Lung (tissue), 12 donors: ENCODE data around the gene BAIAP2. TPM values are rescaled to one million over a fixed set of nuclear protein-coding genes. Genes with fewer than 3 reads are reported as not detected.

Source experiments
- ATAC-seq: fragments of 200-7000 bp; cut with Tn5 transposase; one replicate; pipeline ENCODE4 v1.9.1; 2020; ENCODE audit warnings: moderate number of reproducible peaks; ENCODE audit not compliant: insufficient read depth, low FRiP score
- DNase-seq, 3 donors: peaks; one replicate each; pipeline ENCODE4 v3.0.0-alpha.2; 2013 to 2017
- H3K27ac ChIP-seq, 2 donors: one replicate each; pipeline ENCODE4 v1.5.1; 2013; ENCODE audit warnings: mild to moderate bottlenecking in 2 of 2, moderate library complexity in 2 of 2, control low read depth in 1 of 2, inconsistent platforms in 1 of 2, low read depth in 1 of 2, low read length in 1 of 2
- H3K27me3 ChIP-seq, 3 donors: one replicate each; pipeline ENCODE4 v1.5.1; 2013; ENCODE audit warnings: low read length in 2 of 3; ENCODE audit not compliant: control insufficient read depth in 3 of 3, insufficient read depth in 3 of 3
- H3K36me3 ChIP-seq, 4 donors: one replicate each; pipeline ENCODE4 v1.5.1; 2013; ENCODE audit warnings: low read length in 4 of 4, mild to moderate bottlenecking in 1 of 4, moderate library complexity in 1 of 4; ENCODE audit not compliant: control insufficient read depth in 4 of 4, insufficient read depth in 4 of 4
- H3K4me1 ChIP-seq, 5 donors: one replicate each; pipeline ENCODE4 v1.5.1; 2013; ENCODE audit warnings: low read length in 5 of 5, mild to moderate bottlenecking in 2 of 5, moderate library complexity in 1 of 5; ENCODE audit not compliant: control insufficient read depth in 5 of 5, insufficient read depth in 5 of 5
- H3K4me3 ChIP-seq: one replicate; pipeline ENCODE4 v1.5.1; 2013; ENCODE audit warnings: mild to moderate bottlenecking, control low read depth, moderate library complexity
- H3K9ac ChIP-seq, 2 donors: one replicate each; pipeline ENCODE4 v1.5.1; 2013; ENCODE audit warnings: low read length in 2 of 2, control low read depth in 1 of 2; ENCODE audit not compliant: insufficient read depth in 1 of 2
- H3K9me3 ChIP-seq, 4 donors: one replicate each; pipeline ENCODE4 v1.5.1; 2013; ENCODE audit warnings: low read length in 3 of 4, mild to moderate bottlenecking in 1 of 4, moderate library complexity in 1 of 4; ENCODE audit not compliant: control insufficient read depth in 4 of 4, insufficient read depth in 3 of 4
- CTCF ChIP-seq: IDR thresholded peaks from 2 replicates; pipeline ENCODE4 v1.5.1; 2012; ENCODE audit warnings: mild to moderate bottlenecking; ENCODE audit errors: control extremely low read depth, extremely low read depth
- WGBS, 2 donors: extraction: QIAGEN DNeasy Blood & Tissue Kit; methylation state at CpG; one replicate each; pipeline ENCODE4 v1.1.7; 2013; 5-methylcytosine and 5-hydroxymethylcytosine counted together
- polyA plus RNA-seq, 2 donors: library from polyadenylated mRNA; stranded (reverse); fragments of 200-250 nt; gene quantifications; one replicate each; pipeline ENCODE4 v1.2.1, GENCODE V29; 2013
- total RNA-seq, 2 donors: library from RNA; depleted of rRNA in 1 of 2; stranded (reverse); fragments of >200 nt in 1 of 2; gene quantifications; one replicate each; pipeline ENCODE4 v1.2.1, GENCODE V29; 2014 to 2021
- donor health status: control.
- donor health status: control.
- donor health status: Bipolar disorder and iron deficiency.
- donor health status: healthy.
- donor health status: DM: yes; HTN: yes; CAD: no.

The BAIAP2 gene
- total and polyA plus RNA-seq, 4 donors: 59.2 to 141 (median 77.7) TPM

GRCh38 chr17:81084680-81085419 lies 49.9 kb downstream of the BAIAP2 start:
- no peaks in the 10 kb centered on the region for H3K27me3 ChIP-seq

GRCh38 chr17:81085420-81085911 lies 50.5 kb downstream of the BAIAP2 start:
- ATAC-seq: no peak
- Histone ChIP-seq H3K9me3 (no peaks in the 10 kb centered on the region), H3K36me3 (peaks cover 0 to 34% (median 0%) of the 10 kb centered on the region in 4 donors), H3K27me3 (no peaks in the 10 kb centered on the region), H3K9ac (no peak overlapping the region), H3K27ac (peak overlapping the region in 1 of 2 donors; percentile 91), H3K4me3 (no peak overlapping the region), H3K4me1 (peaks cover 0 to 37% (median 19%) of the 10 kb centered on the region in 5 donors)
- 83 to 85% methylated on average over 19 to 20 of the region's 20 CpGs for WGBS, 2 donors
- TF ChIP-seq CTCF: no peak
- DNase-seq: no peak

More at GRCh38 chr17:81084680-81085419, 49.9 kb downstream of the BAIAP2 start:
- DNase-seq (no peak), ATAC-seq (no peak)
- H3K4me1 ChIP-seq: peaks cover 0 to 33% (median 23%) of the 10 kb centered on the region in 5 donors
- no peak for TF ChIP-seq CTCF
- peaks cover 0 to 39% (median 0%) of the 10 kb centered on the region in 4 donors for H3K36me3 ChIP-seq
- 71 to 83% methylated on average over 25 to 26 of the region's 26 CpGs for WGBS, 2 donors
- H3K9ac ChIP-seq: no peak overlapping the region
- H3K4me3 ChIP-seq: no peak overlapping the region
- no peaks in the 10 kb centered on the region for H3K9me3 ChIP-seq
- H3K27ac ChIP-seq: peak overlapping the region in 1 of 2 donors; percentile 91

- no peaks in the 10 kb centered on the region for H3K27me3 ChIP-seq
- H3K36me3 ChIP-seq: peaks cover 0 to 35% (median 0%) of the 10 kb centered on the region in 4 donors
- no peak overlapping the region for H3K4me3 ChIP-seq
- ATAC-seq (no peak), DNase-seq (no peak)
- H3K9ac ChIP-seq: no peak overlapping the region
- H3K4me1 ChIP-seq: peaks cover 0 to 31% (median 20%) of the 10 kb centered on the region in 5 donors
- 76 to 84% methylated on average over 32 of the region's 32 CpGs for WGBS, 2 donors
- no peaks in the 10 kb centered on the region for H3K9me3 ChIP-seq
- TF ChIP-seq CTCF: no peak
- H3K27ac ChIP-seq: peak overlapping the region in 1 of 2 donors; percentile 43
These were observed 52.0 kb downstream of the BAIAP2 start for GRCh38 chr17:81086789-81087551.
